Measurements from ENCODE around the gene CDK16. TPM values are rescaled to one million over a fixed set of nuclear protein-coding genes. Genes with fewer than 3 reads are reported as not detected.

Gene CDK16
- total RNA-seq, 1 donor from 2014 or later, result 49.0 TPM

DNA sequence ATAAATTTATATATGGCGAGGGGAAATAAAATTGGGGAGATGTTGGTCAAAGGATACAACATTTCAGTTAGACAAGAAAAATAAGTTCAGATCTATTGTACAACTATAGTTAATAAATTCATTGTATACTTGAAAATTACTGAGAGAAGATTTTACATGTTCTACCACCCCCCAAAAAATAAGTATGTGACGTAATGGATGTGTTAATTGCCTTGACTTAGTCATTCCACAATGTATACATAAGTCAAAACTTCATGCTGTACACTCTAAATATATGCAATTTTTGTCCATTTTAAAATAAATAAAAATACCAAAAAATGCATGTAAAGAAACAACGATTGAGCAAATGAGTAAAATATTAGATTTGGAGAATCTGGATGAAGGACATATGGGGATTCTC is 16.1 kb downstream of the CDK16 start:
- Mint-ChIP-seq H3K4me3 (peak overlapping the region; percentile 50), H3K27me3 (no peaks in the 10 kb centered on the region), H3K27ac (peak overlapping the region; percentile 79), H3K4me1 (peaks cover 15% of the 10 kb centered on the region), H3K9me3 (no peaks in the 10 kb centered on the region), H3K36me3 (ENCODE audit: low read depth) (peaks cover 15% of the 10 kb centered on the region)
- no peak for ATAC-seq (ENCODE audit: low read depth)
- ChIA-PET POLR2A (interaction anchor here (0.8 kb wide), 1 partner anchor 17 kb away, joined by 4 read pairs; no protein-coding TSS in a partner anchor), CTCF (no interaction called here)
- DNase-seq, result no peak
- intact Hi-C loops (cut with micrococcal nuclease), result loop anchor here (5.0 kb wide), 1 partner anchor 418 kb away; the partner anchor contains the start of gene ELK1
- TF ChIP-seq, protein P1, sequence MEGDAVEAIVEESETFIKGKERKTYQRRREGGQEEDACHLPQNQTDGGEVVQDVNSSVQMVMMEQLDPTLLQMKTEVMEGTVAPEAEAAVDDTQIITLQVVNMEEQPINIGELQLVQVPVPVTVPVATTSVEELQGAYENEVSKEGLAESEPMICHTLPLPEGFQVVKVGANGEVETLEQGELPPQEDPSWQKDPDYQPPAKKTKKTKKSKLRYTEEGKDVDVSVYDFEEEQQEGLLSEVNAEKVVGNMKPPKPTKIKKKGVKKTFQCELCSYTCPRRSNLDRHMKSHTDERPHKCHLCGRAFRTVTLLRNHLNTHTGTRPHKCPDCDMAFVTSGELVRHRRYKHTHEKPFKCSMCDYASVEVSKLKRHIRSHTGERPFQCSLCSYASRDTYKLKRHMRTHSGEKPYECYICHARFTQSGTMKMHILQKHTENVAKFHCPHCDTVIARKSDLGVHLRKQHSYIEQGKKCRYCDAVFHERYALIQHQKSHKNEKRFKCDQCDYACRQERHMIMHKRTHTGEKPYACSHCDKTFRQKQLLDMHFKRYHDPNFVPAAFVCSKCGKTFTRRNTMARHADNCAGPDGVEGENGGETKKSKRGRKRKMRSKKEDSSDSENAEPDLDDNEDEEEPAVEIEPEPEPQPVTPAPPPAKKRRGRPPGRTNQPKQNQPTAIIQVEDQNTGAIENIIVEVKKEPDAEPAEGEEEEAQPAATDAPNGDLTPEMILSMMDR (IDR thresholded peaks at IDR 0.05), result no peak

DNA sequence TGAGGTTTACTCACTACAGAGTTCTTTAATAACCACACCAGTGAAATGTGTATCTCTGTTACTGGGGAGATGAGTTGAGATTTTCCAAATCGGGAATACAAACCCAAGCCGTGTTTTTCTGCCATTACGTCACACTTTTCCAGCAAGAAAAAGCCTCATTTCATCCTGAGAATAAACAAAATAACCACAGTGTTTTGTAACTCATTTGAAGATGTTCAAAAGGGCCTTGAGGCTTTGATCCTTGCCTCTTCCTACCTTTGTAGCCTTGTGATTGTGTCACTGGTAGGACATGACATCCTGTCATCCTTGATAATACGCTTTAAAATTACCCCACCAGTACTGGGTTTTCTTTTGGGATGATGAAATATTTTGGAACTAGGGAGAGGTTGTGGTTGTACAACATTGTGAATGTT is 17.2 kb downstream of the CDK16 start:
- ATAC-seq (ENCODE audit: low read depth) (no peak), DNase-seq (no peak)
- POLR2A ChIA-PET, result interaction anchor here (0.8 kb wide), 1 partner anchor 18 kb away, joined by 4 read pairs; no protein-coding TSS in a partner anchor
- H3K9me3 Mint-ChIP-seq, result no peaks in the 10 kb centered on the region
- H3K36me3 Mint-ChIP-seq (ENCODE audit: low read depth), result peaks cover 21% of the 10 kb centered on the region
- CTCF ChIA-PET, result no interaction called here
- no peak overlapping the region for H3K4me3 Mint-ChIP-seq
- intact Hi-C loops (cut with micrococcal nuclease), result no loop called here
- peaks cover 15% of the 10 kb centered on the region for H3K4me1 Mint-ChIP-seq
- H3K27ac Mint-ChIP-seq, result peak overlapping the region; percentile 9
- TF ChIP-seq, protein P1 (IDR thresholded peaks at IDR 0.05), result no peak
- no peaks in the 10 kb centered on the region for H3K27me3 Mint-ChIP-seq

DNA sequence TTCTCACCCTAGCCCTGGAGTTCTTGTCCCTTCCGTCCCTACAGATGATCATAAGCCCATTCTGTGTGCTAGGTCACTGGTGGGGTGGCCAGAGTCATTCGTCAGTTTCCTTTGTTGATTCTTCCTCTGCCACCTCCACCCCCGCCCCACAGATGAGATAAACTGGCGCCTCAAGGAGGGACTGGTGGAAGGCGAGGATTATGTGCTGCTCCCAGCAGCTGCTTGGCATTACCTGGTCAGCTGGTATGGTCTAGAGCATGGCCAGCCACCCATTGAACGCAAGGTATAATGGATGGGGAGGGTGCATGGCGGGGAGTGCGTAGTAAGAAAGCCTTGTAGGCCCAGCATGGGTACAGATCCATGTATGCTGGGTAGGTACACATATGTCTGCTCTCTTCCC is 20.7 kb downstream of the CDK16 start:
- H3K36me3 Mint-ChIP-seq (ENCODE audit: low read depth), result peaks cover 43% of the 10 kb centered on the region
- ChIA-PET POLR2A (interaction anchor here (0.6 kb wide), 1 partner anchor 145 kb away, joined by 7 read pairs; no protein-coding TSS in a partner anchor), CTCF (no interaction called here)
- DNase-seq, result no peak
- H3K4me1 Mint-ChIP-seq, result peaks cover 15% of the 10 kb centered on the region
- no peak overlapping the region for H3K4me3 Mint-ChIP-seq
- TF ChIP-seq, protein P1 (IDR thresholded peaks at IDR 0.05), result no peak
- no peak overlapping the region for H3K27ac Mint-ChIP-seq
- ATAC-seq (ENCODE audit: low read depth), result no peak
- no peaks in the 10 kb centered on the region for H3K27me3 Mint-ChIP-seq
- H3K9me3 Mint-ChIP-seq, result no peaks in the 10 kb centered on the region
- intact Hi-C loops (cut with micrococcal nuclease), result no loop called here

DNA sequence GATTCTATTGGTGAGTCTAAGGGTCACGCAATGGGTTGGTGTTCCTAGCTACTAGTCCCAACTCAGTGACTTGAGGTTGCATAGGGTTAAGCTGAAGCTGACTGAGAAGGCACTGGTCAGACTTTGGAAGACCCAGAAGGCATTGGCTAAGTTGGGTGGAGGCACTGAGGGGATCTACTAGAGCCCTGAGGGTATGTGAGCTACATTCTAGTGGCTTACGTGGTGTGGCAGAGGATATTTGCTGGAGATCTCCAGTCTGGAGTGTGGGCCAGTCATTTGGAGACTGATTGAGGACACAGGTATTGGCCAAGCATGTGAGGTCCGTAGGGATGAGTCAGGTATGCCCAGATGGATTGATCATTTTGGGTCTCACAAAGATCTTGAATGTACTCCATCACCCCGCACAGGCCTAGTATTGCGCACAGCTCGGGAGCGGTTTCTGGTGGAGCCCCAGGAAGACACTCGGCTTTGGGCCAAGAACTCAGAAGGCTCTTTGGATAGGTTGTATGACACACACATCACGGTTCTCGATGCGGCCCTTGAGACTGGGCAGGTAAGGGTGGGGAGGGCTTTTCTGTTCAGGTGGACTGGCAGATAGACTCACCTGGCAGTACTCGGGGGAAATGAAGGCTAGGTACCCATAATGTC is 21.5 kb downstream of the CDK16 start:
- Mint-ChIP-seq H3K9me3 (no peaks in the 10 kb centered on the region), H3K36me3 (ENCODE audit: low read depth) (peaks cover 49% of the 10 kb centered on the region), H3K27ac (no peak overlapping the region), H3K4me3 (no peak overlapping the region), H3K27me3 (no peaks in the 10 kb centered on the region), H3K4me1 (peaks cover 11% of the 10 kb centered on the region)
- ATAC-seq (ENCODE audit: low read depth), result no peak
- CTCF ChIA-PET, result no interaction called here
- POLR2A ChIA-PET, result interaction anchor here (0.6 kb wide), 1 partner anchor 144 kb away, joined by 7 read pairs; no protein-coding TSS in a partner anchor
- intact Hi-C loops (cut with micrococcal nuclease), result no loop called here
- TF ChIP-seq, protein P1 (IDR thresholded peaks at IDR 0.05), result no peak
- no peak for DNase-seq

DNA sequence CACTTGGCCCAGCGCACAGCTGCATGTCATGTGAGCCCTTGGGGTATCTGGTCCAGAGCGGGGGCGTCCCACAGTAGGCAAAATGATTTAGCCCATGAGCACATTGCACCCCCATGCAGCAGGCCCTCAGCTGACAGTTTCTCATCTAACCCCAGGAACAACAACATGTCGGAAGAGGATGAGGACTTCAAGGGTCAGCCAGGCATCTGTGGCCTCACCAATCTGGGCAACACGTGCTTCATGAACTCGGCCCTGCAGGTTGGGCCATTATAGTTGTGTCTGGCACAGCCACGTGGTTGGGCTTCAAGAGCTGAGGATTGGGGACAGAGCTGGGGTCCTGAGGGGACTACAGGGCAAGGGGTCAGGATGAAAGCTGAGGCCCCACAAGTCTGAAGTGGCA is 22.1 kb downstream of the CDK16 start:
- CTCF ChIA-PET, result no interaction called here
- POLR2A ChIA-PET, result no interaction called here
- intact Hi-C loops (cut with micrococcal nuclease), result no loop called here

More for the DNA sequence above, 22.1 kb downstream of the CDK16 start:
- peaks cover 5% of the 10 kb centered on the region for H3K4me1 Mint-ChIP-seq
- no peak overlapping the region for H3K4me3 Mint-ChIP-seq
- TF ChIP-seq, protein P1 (IDR thresholded peaks at IDR 0.05), result no peak
- H3K27me3 Mint-ChIP-seq, result no peaks in the 10 kb centered on the region
- DNase-seq (no peak), ATAC-seq (ENCODE audit: low read depth) (no peak)
- no peak overlapping the region for H3K27ac Mint-ChIP-seq
- no peaks in the 10 kb centered on the region for H3K9me3 Mint-ChIP-seq
- H3K36me3 Mint-ChIP-seq (ENCODE audit: low read depth), result peaks cover 51% of the 10 kb centered on the region

Data from activated B cell treated with CpG ODN at 0.5 μM for 24 hours (primary cell).